Uterus (tissue), 4 donors: Measurements from ENCODE around the gene KRT78. TPM values are rescaled to one million over a fixed set of nuclear protein-coding genes. Genes with fewer than 3 reads are reported as not detected.

ENCODE experiments used
- DNase-seq, 2 donors: peaks; one replicate each; pipeline ENCODE4 v3.0.0-alpha.2; 2019 to 2020
- H3K27ac ChIP-seq, 2 donors: fragments of 200-600 bp; sonication (generic); 1 replicate in 1 of 2; 2 replicates in 1 of 2; pipeline ENCODE4 v1.5.1; 2016 to 2018
- H3K27me3 ChIP-seq, 2 donors: fragments of 200-600 bp; sonication (generic); one replicate each; pipeline ENCODE4 v1.5.1; 2018 to 2019; ENCODE audit warnings: control low read depth in 1 of 2
- H3K36me3 ChIP-seq, 2 donors: fragments of 200-600 bp; sonication (generic); one replicate each; pipeline ENCODE4 v1.5.1; 2019; ENCODE audit warnings: control low read depth in 1 of 2
- H3K4me1 ChIP-seq, 2 donors: fragments of 200-600 bp; sonication (generic); one replicate each; pipeline ENCODE4 v1.5.1; 2018 to 2019; ENCODE audit warnings: control low read depth in 1 of 2
- H3K4me3 ChIP-seq, 2 donors: fragments of 200-600 bp; sonication (generic); 1 replicate in 1 of 2; 2 replicates in 1 of 2; pipeline ENCODE4 v1.5.1; 2018 to 2019; ENCODE audit warnings: mild to moderate bottlenecking in 1 of 2
- H3K9me3 ChIP-seq, 2 donors: fragments of 200-600 bp; sonication (generic); one replicate each; pipeline ENCODE4 v1.5.1; 2019; ENCODE audit warnings: control low read depth in 1 of 2
- CTCF ChIP-seq, 4 experiments: fragments of 200-600 bp in 2 of 4; fragments of 450-650 bp in 2 of 4; sonication (generic) in 2 of 4; IDR thresholded peaks; one replicate each; pipeline ENCODE4 v1.5.1; 2016 to 2019; ENCODE audit warnings: antibody characterized with exemption in 4 of 4, mild to moderate bottlenecking in 2 of 4, moderate library complexity in 1 of 4
- POLR2A ChIP-seq, 2 donors: fragments of 450-650 bp; IDR thresholded peaks; one replicate each; pipeline ENCODE4 v1.6.1; 2016; ENCODE audit warnings: antibody characterized with exemption in 2 of 2, mild to moderate bottlenecking in 1 of 2, moderate library complexity in 1 of 2
- intact Hi-C: fragments of 100-400 bp; cut with DNase I; formaldehyde crosslinking; loops from one replicate; pipeline ENCODE4 v1.15.1; 2023; ENCODE audit warnings: low total_unique reads
- total RNA-seq, 4 donors: library from RNA; depleted of rRNA in 3 of 4; stranded (reverse); fragments of >200 nt in 3 of 4; gene quantifications; one replicate each; pipeline versions ENCODE4 v1.1.0 to v1.2.4, GENCODE V29; 2014 to 2023
- donor health status: DM: yes; HTN: yes; CAD: no.

KRT78 gene
- total RNA-seq, 4 donors from 2014 or later, result not detected

GRCh38 chr12:52846356-52846970 lies 2.3 kb downstream of the KRT78 start:
- H3K27me3 ChIP-seq, result no peaks in the 10 kb centered on the region
- H3K4me3 ChIP-seq, result no peak overlapping the region
- H3K36me3 ChIP-seq, result no peaks in the 10 kb centered on the region
- TF ChIP-seq POLR2A (IDR thresholded peaks at IDR 0.05) (no peak), CTCF (IDR thresholded peaks at IDR 0.05) (no peak)
- no peak overlapping the region for H3K27ac ChIP-seq
- DNase-seq, result no peak
- no peaks in the 10 kb centered on the region for H3K9me3 ChIP-seq
- no peaks in the 10 kb centered on the region for H3K4me1 ChIP-seq
- intact Hi-C loops, result no loop called here

GRCh38 chr12:52845946-52846345 lies 2.8 kb downstream of the KRT78 start:
- no peaks in the 10 kb centered on the region for H3K36me3 ChIP-seq
- H3K4me1 ChIP-seq, result no peaks in the 10 kb centered on the region
- H3K9me3 ChIP-seq, result no peaks in the 10 kb centered on the region
- no peak for DNase-seq
- no peak overlapping the region for H3K27ac ChIP-seq
- H3K4me3 ChIP-seq, result no peak overlapping the region
- TF ChIP-seq POLR2A (IDR thresholded peaks at IDR 0.05), result no peak
- TF ChIP-seq CTCF (IDR thresholded peaks at IDR 0.05), result no peak
- H3K27me3 ChIP-seq, result no peaks in the 10 kb centered on the region
- intact Hi-C loops, result no loop called here

- no peaks in the 10 kb centered on the region for H3K9me3 ChIP-seq
- H3K36me3 ChIP-seq, result no peaks in the 10 kb centered on the region
- TF ChIP-seq CTCF (IDR thresholded peaks at IDR 0.05) (no peak), POLR2A (IDR thresholded peaks at IDR 0.05) (no peak)
- H3K27me3 ChIP-seq, result no peaks in the 10 kb centered on the region
- H3K4me1 ChIP-seq, result no peaks in the 10 kb centered on the region
- intact Hi-C loops, result no loop called here
- DNase-seq, result no peak
- H3K27ac ChIP-seq, result no peak overlapping the region
- no peak overlapping the region for H3K4me3 ChIP-seq
Observed at GRCh38 chr12:52844386-52844785, 4.4 kb downstream of the KRT78 start.

GRCh38 chr12:52839436-52840105 lies 9.2 kb downstream of the KRT78 start:
- Histone ChIP-seq H3K27ac (no peak overlapping the region), H3K27me3 (no peaks in the 10 kb centered on the region), H3K4me3 (no peak overlapping the region), H3K4me1 (no peaks in the 10 kb centered on the region), H3K36me3 (no peaks in the 10 kb centered on the region), H3K9me3 (no peaks in the 10 kb centered on the region)
- TF ChIP-seq POLR2A (IDR thresholded peaks at IDR 0.05), result no peak
- no peak for TF ChIP-seq CTCF (IDR thresholded peaks at IDR 0.05)
- intact Hi-C loops, result no loop called here
- DNase-seq, result no peak

GRCh38 chr12:52838609-52839435 lies 10.0 kb downstream of the KRT78 start:
- no peaks in the 10 kb centered on the region for H3K9me3 ChIP-seq
- no peak overlapping the region for H3K27ac ChIP-seq
- H3K27me3 ChIP-seq, result no peaks in the 10 kb centered on the region
- TF ChIP-seq CTCF (IDR thresholded peaks at IDR 0.05) (no peak), POLR2A (IDR thresholded peaks at IDR 0.05) (no peak)
- intact Hi-C loops, result no loop called here
- no peaks in the 10 kb centered on the region for H3K36me3 ChIP-seq
- no peak overlapping the region for H3K4me3 ChIP-seq
- no peak for DNase-seq
- H3K4me1 ChIP-seq, result no peaks in the 10 kb centered on the region
